Neural cell (in vitro differentiated cells): ENCODE data around the gene MANF. TPM values are rescaled to one million over a fixed set of nuclear protein-coding genes. Genes with fewer than 3 reads are reported as not detected.

Source experiments
- H2AFZ ChIP-seq: fragments of 200-600, 300-800 bp; sonication (generic), shearing (Covaris generic); 2 replicates; pipeline ENCODE4 v1.6.0; 2014; ENCODE audit warnings: low read depth, mild to moderate bottlenecking, antibody characterized with exemption, low read length, moderate library complexity
- H3F3A ChIP-seq: fragments of 200-600 bp; shearing (Covaris generic); 2 replicates; pipeline ENCODE4 v1.6.1; 2016; ENCODE audit warnings: mild to moderate bottlenecking, moderate library complexity, mixed read lengths, antibody characterized with exemption, low read length; ENCODE audit not compliant: insufficient read depth, poor library complexity, severe bottlenecking
- H3K27ac ChIP-seq: fragments of 200-600, 300-800 bp; sonication (generic), shearing (Covaris generic); 2 replicates; pipeline ENCODE4 v1.5.1; 2014; ENCODE audit warnings: mild to moderate bottlenecking, low read length, moderate library complexity
- H3K27me3 ChIP-seq: fragments of 300-800, 200-600 bp; sonication (generic), shearing (Covaris generic); 2 replicates; pipeline ENCODE4 v1.6.0; 2014; ENCODE audit warnings: mild to moderate bottlenecking, low read depth, low read length, moderate library complexity; ENCODE audit not compliant: insufficient read depth
- H3K36me3 ChIP-seq: fragments of 300-800, 200-600 bp; sonication (generic), shearing (Covaris generic); 2 replicates; pipeline ENCODE4 v1.5.1; 2014; ENCODE audit warnings: mild to moderate bottlenecking, antibody characterized with exemption, low read length, moderate library complexity; ENCODE audit not compliant: insufficient read depth
- H3K4me2 ChIP-seq: fragments of 300-800, 200-600 bp; sonication (generic), shearing (Covaris generic); 2 replicates; pipeline ENCODE4 v1.6.0; 2014; ENCODE audit warnings: mild to moderate bottlenecking, low read length
- H3K4me3 ChIP-seq: fragments of 300-800, 200-600 bp; sonication (generic), shearing (Covaris generic); 2 replicates; pipeline ENCODE4 v1.5.1; 2014; ENCODE audit warnings: mild to moderate bottlenecking, low read length, moderate library complexity
- H3K79me2 ChIP-seq: fragments of 200-600 bp; shearing (Covaris generic); replicated peaks from 2 replicates; pipeline ENCODE4 v1.6.0; 2014; ENCODE audit warnings: mild to moderate bottlenecking, low read length, moderate library complexity; ENCODE audit not compliant: insufficient read depth
- H3K9ac ChIP-seq: fragments of 300-800, 200-600 bp; sonication (generic), shearing (Covaris generic); 2 replicates; pipeline ENCODE4 v1.6.1; 2016; ENCODE audit warnings: mild to moderate bottlenecking, low read length, mixed read lengths
- H3K9me2 ChIP-seq: fragments of 200-600 bp; shearing (Covaris generic); 2 replicates; pipeline ENCODE4 v1.6.1; 2016; ENCODE audit warnings: mild to moderate bottlenecking, low read length, mixed read lengths; ENCODE audit not compliant: insufficient read depth
- H3K9me3 ChIP-seq: fragments of 200-600, 300-800 bp; sonication (generic), shearing (Covaris generic); 2 replicates; pipeline ENCODE4 v1.6.1; 2016; ENCODE audit warnings: mild to moderate bottlenecking, mixed run types, low read length, moderate library complexity, mixed read lengths
- H4K20me1 ChIP-seq: fragments of 200-600 bp; shearing (Covaris generic); 2 replicates; pipeline ENCODE4 v1.6.1; 2016; ENCODE audit warnings: mild to moderate bottlenecking, mixed run types; ENCODE audit not compliant: insufficient read depth
- CTCF ChIP-seq: fragments of 450-650 bp; IDR thresholded peaks from 2 replicates; pipeline ENCODE4 v1.5.1; 2014; ENCODE audit warnings: antibody characterized with exemption, mild to moderate bottlenecking, moderate library complexity; ENCODE audit not compliant: poor library complexity, severe bottlenecking
- EP300 ChIP-seq: fragments of 450-650 bp; conservative IDR thresholded peaks from 2 replicates; pipeline ENCODE4 v1.6.1; 2014; ENCODE audit warnings: antibody characterized with exemption, mild to moderate bottlenecking, moderate library complexity; ENCODE audit not compliant: poor library complexity, severe bottlenecking
- EZH2 ChIP-seq: fragments of 200-600, 300-800 bp; shearing (Covaris generic), sonication (generic); IDR thresholded peaks from 2 replicates; pipeline ENCODE4 v1.6.1; 2014; ENCODE audit warnings: antibody characterized with exemption, low read length, borderline replicate concordance, mild to moderate bottlenecking; ENCODE audit not compliant: insufficient read depth, poor library complexity, severe bottlenecking
- MXI1 ChIP-seq: fragments of 450-650 bp; conservative IDR thresholded peaks from 2 replicates; pipeline ENCODE4 v1.6.1; 2014; ENCODE audit warnings: antibody characterized with exemption, mild to moderate bottlenecking; ENCODE audit not compliant: poor library complexity, severe bottlenecking
- POLR2AphosphoS5 ChIP-seq: IDR thresholded peaks from 2 replicates; pipeline ENCODE4 v1.6.1; 2012
- RAD21 ChIP-seq: fragments of 450-650 bp; conservative IDR thresholded peaks from 2 replicates; pipeline ENCODE4 v1.6.1; 2014; ENCODE audit warnings: antibody characterized with exemption, mild to moderate bottlenecking, moderate library complexity
- SMC3 ChIP-seq: fragments of 450-650 bp; conservative IDR thresholded peaks from 2 replicates; pipeline ENCODE4 v1.6.1; 2014; ENCODE audit warnings: antibody characterized with exemption, mild to moderate bottlenecking, moderate library complexity; ENCODE audit not compliant: poor library complexity
- TAF1 ChIP-seq: IDR thresholded peaks from 2 replicates; pipeline ENCODE4 v1.6.1; 2012; ENCODE audit warnings: low read depth
- polyA plus RNA-seq: library from polyadenylated mRNA; depleted of rRNA; stranded (reverse); fragments of >200 nt; gene quantifications from 2 replicates; pipeline ENCODE4 v1.2.3, GENCODE V29; 2014
- TF ChIP-seq, protein P1 (sequence below): IDR thresholded peaks from 2 replicates; pipeline ENCODE4 v1.6.1; 2012; ENCODE audit warnings: borderline replicate concordance

The MANF gene
- polyA plus RNA-seq, 1 donor from 2014 or later: 77.3 TPM

- no peak overlapping the region for H3K4me2 ChIP-seq
- H3F3A ChIP-seq: no peaks in the 10 kb centered on the region
- H3K79me2 ChIP-seq: peaks cover 20% of the 10 kb centered on the region
- no peak overlapping the region for H2AFZ ChIP-seq
- TF ChIP-seq TAF1 (no peak), POLR2AphosphoS5 (no peak), EZH2 (no peak), SMC3 (no peak), MXI1 (no peak), CTCF (no peak), EP300 (no peak), RAD21 (no peak)
- TF ChIP-seq, protein P1, sequence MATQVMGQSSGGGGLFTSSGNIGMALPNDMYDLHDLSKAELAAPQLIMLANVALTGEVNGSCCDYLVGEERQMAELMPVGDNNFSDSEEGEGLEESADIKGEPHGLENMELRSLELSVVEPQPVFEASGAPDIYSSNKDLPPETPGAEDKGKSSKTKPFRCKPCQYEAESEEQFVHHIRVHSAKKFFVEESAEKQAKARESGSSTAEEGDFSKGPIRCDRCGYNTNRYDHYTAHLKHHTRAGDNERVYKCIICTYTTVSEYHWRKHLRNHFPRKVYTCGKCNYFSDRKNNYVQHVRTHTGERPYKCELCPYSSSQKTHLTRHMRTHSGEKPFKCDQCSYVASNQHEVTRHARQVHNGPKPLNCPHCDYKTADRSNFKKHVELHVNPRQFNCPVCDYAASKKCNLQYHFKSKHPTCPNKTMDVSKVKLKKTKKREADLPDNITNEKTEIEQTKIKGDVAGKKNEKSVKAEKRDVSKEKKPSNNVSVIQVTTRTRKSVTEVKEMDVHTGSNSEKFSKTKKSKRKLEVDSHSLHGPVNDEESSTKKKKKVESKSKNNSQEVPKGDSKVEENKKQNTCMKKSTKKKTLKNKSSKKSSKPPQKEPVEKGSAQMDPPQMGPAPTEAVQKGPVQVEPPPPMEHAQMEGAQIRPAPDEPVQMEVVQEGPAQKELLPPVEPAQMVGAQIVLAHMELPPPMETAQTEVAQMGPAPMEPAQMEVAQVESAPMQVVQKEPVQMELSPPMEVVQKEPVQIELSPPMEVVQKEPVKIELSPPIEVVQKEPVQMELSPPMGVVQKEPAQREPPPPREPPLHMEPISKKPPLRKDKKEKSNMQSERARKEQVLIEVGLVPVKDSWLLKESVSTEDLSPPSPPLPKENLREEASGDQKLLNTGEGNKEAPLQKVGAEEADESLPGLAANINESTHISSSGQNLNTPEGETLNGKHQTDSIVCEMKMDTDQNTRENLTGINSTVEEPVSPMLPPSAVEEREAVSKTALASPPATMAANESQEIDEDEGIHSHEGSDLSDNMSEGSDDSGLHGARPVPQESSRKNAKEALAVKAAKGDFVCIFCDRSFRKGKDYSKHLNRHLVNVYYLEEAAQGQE: no peak
- no peak overlapping the region for H3K27ac ChIP-seq
- H3K36me3 ChIP-seq: no peaks in the 10 kb centered on the region
- no peak overlapping the region for H3K9ac ChIP-seq
- no peaks in the 10 kb centered on the region for H3K27me3 ChIP-seq
- no peaks in the 10 kb centered on the region for H4K20me1 ChIP-seq
- H3K9me3 ChIP-seq: no peaks in the 10 kb centered on the region
- H3K4me3 ChIP-seq: no peak overlapping the region
- H3K9me2 ChIP-seq: no peaks in the 10 kb centered on the region
These were observed 3.8 kb upstream of the MANF start for GRCh38 chr3:51381333-51381705.

GRCh38 chr3:51382076-51382745 lies 2.9 kb upstream of the MANF start:
- Histone ChIP-seq H3K4me2 (no peak overlapping the region), H3K9me3 (no peaks in the 10 kb centered on the region)
- TF ChIP-seq EZH2 (no peak), EP300 (no peak), POLR2AphosphoS5 (no peak), RAD21 (no peak)
- TF ChIP-seq, protein P1: no peak

More at GRCh38 chr3:51382076-51382745, 2.9 kb upstream of the MANF start:
- Histone ChIP-seq H4K20me1 (no peaks in the 10 kb centered on the region), H3K9me2 (no peaks in the 10 kb centered on the region), H2AFZ (no peak overlapping the region), H3K79me2 (peaks cover 26% of the 10 kb centered on the region), H3K36me3 (no peaks in the 10 kb centered on the region), H3K9ac (no peak overlapping the region), H3K4me3 (no peak overlapping the region), H3K27me3 (no peaks in the 10 kb centered on the region), H3F3A (no peaks in the 10 kb centered on the region), H3K27ac (no peak overlapping the region)
